GM23338 (cell line): Measurements from ENCODE around the gene VAV3. TPM values are rescaled to one million over a fixed set of nuclear protein-coding genes. Genes with fewer than 3 reads are reported as not detected.

ENCODE experiments used
- ATAC-seq: fragments of 200-7000 bp; cut with Tn5 transposase; 3 replicates; pipeline ENCODE4 v1.9.1; 2020
- DNase-seq: peaks from one replicate; pipeline ENCODE4 v3.0.0-alpha.2; 2015; ENCODE audit warnings: low spot score
- H2AFZ ChIP-seq: fragments of 200-600 bp; sonication (generic); 2 replicates; pipeline ENCODE4 v1.8.0; 2016; ENCODE audit warnings: antibody characterized with exemption, mild to moderate bottlenecking, moderate library complexity
- H3F3A ChIP-seq: fragments of 200-600 bp; sonication (generic); replicated peaks from 2 replicates; pipeline ENCODE4 v1.8.0; 2017; ENCODE audit warnings: antibody characterized with exemption, mixed run types, low read depth
- H3K27ac ChIP-seq: fragments of 200-600 bp; sonication (generic); 2 replicates; pipeline ENCODE4 v1.6.1; 2016; ENCODE audit warnings: low read depth
- H3K27me3 ChIP-seq: fragments of 200-600 bp; sonication (generic); 2 replicates; pipeline ENCODE4 v1.8.0; 2016; ENCODE audit warnings: mild to moderate bottlenecking, mixed run types, moderate library complexity; ENCODE audit not compliant: insufficient read depth
- H3K36me3 ChIP-seq: fragments of 200-600 bp; sonication (generic); 2 replicates; pipeline ENCODE4 v1.8.0; 2016; ENCODE audit warnings: mild to moderate bottlenecking; ENCODE audit not compliant: insufficient read depth
- H3K4me1 ChIP-seq: fragments of 200-600 bp; sonication (generic); 2 replicates; pipeline ENCODE4 v1.8.0; 2016; ENCODE audit warnings: mild to moderate bottlenecking, moderate library complexity; ENCODE audit not compliant: insufficient read depth
- H3K4me2 ChIP-seq: fragments of 200-600 bp; sonication (generic); 2 replicates; pipeline ENCODE4 v1.7.1; 2017; ENCODE audit warnings: mixed run types
- H3K4me3 ChIP-seq: fragments of 200-600 bp; sonication (generic); 2 replicates; pipeline ENCODE4 v1.6.1; 2016; ENCODE audit warnings: mixed run types
- H3K79me2 ChIP-seq: fragments of 200-600 bp; sonication (generic); replicated peaks from 2 replicates; pipeline ENCODE4 v1.8.0; 2017; ENCODE audit warnings: mild to moderate bottlenecking; ENCODE audit not compliant: insufficient read depth
- H3K9me2 ChIP-seq: fragments of 200-600 bp; sonication (generic); 2 replicates; pipeline ENCODE4 v1.8.0; 2017; ENCODE audit not compliant: insufficient read depth
- H4K20me1 ChIP-seq: fragments of 200-600 bp; sonication (generic); replicated peaks from 2 replicates; pipeline ENCODE4 v1.8.0; 2017; ENCODE audit warnings: mild to moderate bottlenecking; ENCODE audit not compliant: insufficient read depth
- H3K27ac Mint-ChIP-seq: 2 replicates; pipeline ENCODE4 v1.8.0; 2020; ENCODE audit warnings: inconsistent platforms, mild to moderate bottlenecking, moderate library complexity, mixed read lengths
- H3K27me3 Mint-ChIP-seq: 3 replicates; pipeline ENCODE4 v1.8.0; 2022; ENCODE audit warnings: low read depth, mild to moderate bottlenecking, moderate library complexity, mixed read lengths, inconsistent platforms; ENCODE audit not compliant: insufficient read depth, poor library complexity
- H3K36me3 Mint-ChIP-seq: 3 replicates; pipeline ENCODE4 v1.8.0; 2021; ENCODE audit warnings: low read depth, mild to moderate bottlenecking, inconsistent platforms, moderate library complexity, mixed read lengths
- H3K4me1 Mint-ChIP-seq: 3 replicates; pipeline ENCODE4 v1.8.0; 2020; ENCODE audit warnings: mild to moderate bottlenecking, inconsistent platforms, mixed read lengths
- H3K4me3 Mint-ChIP-seq: 3 replicates; pipeline ENCODE4 v1.8.0; 2021; ENCODE audit warnings: moderate library complexity, mild to moderate bottlenecking, inconsistent platforms, mixed read lengths
- H3K9me3 Mint-ChIP-seq: 3 replicates; pipeline ENCODE4 v1.8.0; 2020; ENCODE audit warnings: moderate library complexity, mild to moderate bottlenecking, inconsistent platforms, mixed read lengths
- CREB1 ChIP-seq: fragments of 250-450 bp; sonication (Bioruptor Pico); IDR thresholded peaks from 2 replicates; pipeline ENCODE4 v1.5.0; 2020; ENCODE audit warnings: low read depth, mild to moderate bottlenecking, moderate library complexity
- EZH2 ChIP-seq: fragments of 200-600 bp; sonication (generic); IDR thresholded peaks from one replicate; pipeline ENCODE4 v1.8.0; 2017; ENCODE audit warnings: antibody characterized with exemption, mild to moderate bottlenecking, low read depth; ENCODE audit not compliant: unreplicated experiment
- EZH2phosphoT487 ChIP-seq: fragments of 200-600 bp; sonication (generic); IDR thresholded peaks from one replicate; pipeline ENCODE4 v1.8.1; 2018; ENCODE audit warnings: antibody characterized with exemption; ENCODE audit not compliant: unreplicated experiment
- JUNB ChIP-seq: IDR thresholded peaks from one replicate; pipeline ENCODE4 v1.6.1; 2016; ENCODE audit warnings: antibody characterized with exemption; ENCODE audit not compliant: unreplicated experiment
- NANOG ChIP-seq: IDR thresholded peaks from 2 replicates; pipeline ENCODE4 v1.6.1; 2016; ENCODE audit warnings: antibody characterized with exemption, borderline replicate concordance
- POLR2AphosphoS5 ChIP-seq: IDR thresholded peaks from 2 replicates; pipeline ENCODE4 v1.6.1; 2016; ENCODE audit warnings: antibody characterized with exemption, low read depth
- REST ChIP-seq: IDR thresholded peaks from one replicate; pipeline ENCODE4 v1.6.1; 2018; ENCODE audit warnings: antibody characterized with exemption; ENCODE audit not compliant: unreplicated experiment
- STAT1 ChIP-seq: IDR thresholded peaks from one replicate; pipeline ENCODE4 v1.6.1; 2016; ENCODE audit warnings: antibody characterized with exemption; ENCODE audit not compliant: unreplicated experiment
- ZNF114 ChIP-seq: fragments of 250-450 bp; sonication (Bioruptor Pico); IDR thresholded peaks from 2 replicates; pipeline ENCODE4 v1.5.0; 2020; ENCODE audit warnings: mild to moderate bottlenecking, moderate library complexity
- ZNF331 ChIP-seq: fragments of 250-450 bp; sonication (Bioruptor Pico); IDR thresholded peaks from 2 replicates; pipeline ENCODE4 v1.5.0; 2020; ENCODE audit warnings: low read depth, mild to moderate bottlenecking, moderate library complexity
- ZNF462 ChIP-seq: fragments of 250-450 bp; sonication (Bioruptor Pico); IDR thresholded peaks from 2 replicates; pipeline ENCODE4 v1.5.0; 2020; ENCODE audit warnings: mild to moderate bottlenecking, moderate library complexity
- polyA plus RNA-seq: library from polyadenylated mRNA; unstranded; fragments of >200 nt; fragmentation: Nextera tagmentation; extraction: Ambion mirVana; gene quantifications from 2 replicates; pipeline ENCODE4 v1.2.1, GENCODE V29; 2016
- total RNA-seq: library from RNA; depleted of rRNA; stranded (reverse); fragments of >200 nt; shearing (Covaris generic); gene quantifications from 2 replicates; pipeline ENCODE4 v1.2.3, GENCODE V29; 2014
- TF ChIP-seq, protein P1 (sequence below), 2 experiments: fragments of 200-600 bp in 1 of 2; sonication (generic) in 1 of 2; conservative IDR thresholded peaks; 2 replicates each; pipeline versions ENCODE4 v1.5.1 to v1.6.1; 2016 to 2017; ENCODE audit warnings: antibody characterized with exemption in 2 of 2, low read depth in 2 of 2, mild to moderate bottlenecking in 2 of 2, moderate library complexity in 1 of 2
- TF ChIP-seq, protein P2 (sequence below): IDR thresholded peaks from 2 replicates; pipeline ENCODE4 v1.6.1; 2016; ENCODE audit warnings: antibody characterized with exemption

The VAV3 gene
- total and polyA plus RNA-seq, 2 experiments from 2014 or later, result 3.0 to 11.3 TPM

GRCh38 chr1:107940701-107941100 lies 24.3 kb downstream of the VAV3 start:
- no peak overlapping the region for H3K27ac ChIP-seq
- no peak overlapping the region for H2AFZ ChIP-seq
- no peaks in the 10 kb centered on the region for H3K36me3 Mint-ChIP-seq
- H3K4me3 Mint-ChIP-seq, result no peak overlapping the region
- H3K27me3 Mint-ChIP-seq, result no peaks in the 10 kb centered on the region
- H3K4me3 ChIP-seq, result no peak overlapping the region
- H4K20me1 ChIP-seq, result no peaks in the 10 kb centered on the region; the same call in 1 of the 2 replicates
- no peaks in the 10 kb centered on the region for H3F3A ChIP-seq
- no peak overlapping the region for H3K27ac Mint-ChIP-seq
- peaks cover 8% of the 10 kb centered on the region for H3K9me2 ChIP-seq
- H3K79me2 ChIP-seq, result peaks cover 4% of the 10 kb centered on the region; the same call in 1 of the 2 replicates
- no peaks in the 10 kb centered on the region for H3K36me3 ChIP-seq
- TF ChIP-seq EZH2phosphoT487 (no peak), JUNB (no peak), ZNF462 (CRISPR knock-in tag) (no peak), CREB1 (no peak), POLR2AphosphoS5 (no peak), EZH2 (no peak), ZNF331 (CRISPR knock-in tag) (no peak), NANOG (no peak), STAT1 (no peak), ZNF114 (no peak), REST (no peak)
- TF ChIP-seq, protein P1, sequence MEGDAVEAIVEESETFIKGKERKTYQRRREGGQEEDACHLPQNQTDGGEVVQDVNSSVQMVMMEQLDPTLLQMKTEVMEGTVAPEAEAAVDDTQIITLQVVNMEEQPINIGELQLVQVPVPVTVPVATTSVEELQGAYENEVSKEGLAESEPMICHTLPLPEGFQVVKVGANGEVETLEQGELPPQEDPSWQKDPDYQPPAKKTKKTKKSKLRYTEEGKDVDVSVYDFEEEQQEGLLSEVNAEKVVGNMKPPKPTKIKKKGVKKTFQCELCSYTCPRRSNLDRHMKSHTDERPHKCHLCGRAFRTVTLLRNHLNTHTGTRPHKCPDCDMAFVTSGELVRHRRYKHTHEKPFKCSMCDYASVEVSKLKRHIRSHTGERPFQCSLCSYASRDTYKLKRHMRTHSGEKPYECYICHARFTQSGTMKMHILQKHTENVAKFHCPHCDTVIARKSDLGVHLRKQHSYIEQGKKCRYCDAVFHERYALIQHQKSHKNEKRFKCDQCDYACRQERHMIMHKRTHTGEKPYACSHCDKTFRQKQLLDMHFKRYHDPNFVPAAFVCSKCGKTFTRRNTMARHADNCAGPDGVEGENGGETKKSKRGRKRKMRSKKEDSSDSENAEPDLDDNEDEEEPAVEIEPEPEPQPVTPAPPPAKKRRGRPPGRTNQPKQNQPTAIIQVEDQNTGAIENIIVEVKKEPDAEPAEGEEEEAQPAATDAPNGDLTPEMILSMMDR (conservative IDR thresholded peaks at IDR 0.05; ENCODE audit: low read depth in 2 of 2), result no peak
- TF ChIP-seq, protein P2, sequence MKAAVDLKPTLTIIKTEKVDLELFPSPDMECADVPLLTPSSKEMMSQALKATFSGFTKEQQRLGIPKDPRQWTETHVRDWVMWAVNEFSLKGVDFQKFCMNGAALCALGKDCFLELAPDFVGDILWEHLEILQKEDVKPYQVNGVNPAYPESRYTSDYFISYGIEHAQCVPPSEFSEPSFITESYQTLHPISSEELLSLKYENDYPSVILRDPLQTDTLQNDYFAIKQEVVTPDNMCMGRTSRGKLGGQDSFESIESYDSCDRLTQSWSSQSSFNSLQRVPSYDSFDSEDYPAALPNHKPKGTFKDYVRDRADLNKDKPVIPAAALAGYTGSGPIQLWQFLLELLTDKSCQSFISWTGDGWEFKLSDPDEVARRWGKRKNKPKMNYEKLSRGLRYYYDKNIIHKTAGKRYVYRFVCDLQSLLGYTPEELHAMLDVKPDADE, result no peak
- ATAC-seq (no peak), DNase-seq (no peak)
- peaks cover 26% of the 10 kb centered on the region for H3K4me1 Mint-ChIP-seq
- no peak overlapping the region for H3K4me2 ChIP-seq
- H3K4me1 ChIP-seq, result peaks cover 18% of the 10 kb centered on the region
- H3K9me3 Mint-ChIP-seq, result no peaks in the 10 kb centered on the region
- H3K27me3 ChIP-seq, result no peaks in the 10 kb centered on the region
